A172 (cell line): ENCODE measurements around the gene ARHGAP1. TPM values are rescaled to one million over a fixed set of nuclear protein-coding genes. Genes with fewer than 3 reads are reported as not detected.
"Not testable (repeated sequence)": the region's sequence is repeated elsewhere in the genome, so short reads cannot be mapped to it uniquely, and the experiment has no call there.

Experiments
- DNase-seq: peaks from one replicate; pipeline ENCODE4 v3.0.0-alpha.2; 2015; ENCODE audit warnings: low spot score
- total RNA-seq: library from RNA; depleted of rRNA; stranded (reverse); fragments of >200 nt; shearing (Covaris generic); gene quantifications from 2 replicates; pipeline ENCODE4 v1.2.3, GENCODE V29; 2014

The ARHGAP1 gene
- total RNA-seq, 1 experiment from 2014 or later: 47.6 TPM

GRCh38 chr11:46723359-46723680 lies 22.9 kb upstream of the ARHGAP1 start:
- DNase-seq: no peak

- no peak for DNase-seq
Observed at GRCh38 chr11:46722566-46723358, 22.3 kb upstream of the ARHGAP1 start.

DNA sequence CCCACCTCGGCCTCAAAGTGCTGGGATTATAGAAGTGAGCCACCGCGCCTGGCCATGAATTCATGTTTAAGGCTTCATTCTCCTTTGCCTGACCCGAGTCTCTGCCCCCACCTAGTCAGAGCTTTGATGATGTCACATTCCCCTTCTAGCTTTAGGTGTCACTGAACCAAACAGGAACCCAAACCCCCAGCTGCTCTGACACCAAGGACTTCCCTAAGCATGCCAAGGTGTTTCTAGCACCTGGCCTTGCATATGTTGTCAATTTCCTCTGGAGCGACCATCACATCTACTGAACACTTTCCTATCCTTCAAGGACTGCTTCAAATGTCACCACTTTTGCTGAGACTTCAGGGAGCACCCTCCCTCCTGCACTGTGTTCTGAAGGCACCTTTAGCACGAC lies 20.9 kb upstream of the ARHGAP1 start:
- no peak for DNase-seq

DNA sequence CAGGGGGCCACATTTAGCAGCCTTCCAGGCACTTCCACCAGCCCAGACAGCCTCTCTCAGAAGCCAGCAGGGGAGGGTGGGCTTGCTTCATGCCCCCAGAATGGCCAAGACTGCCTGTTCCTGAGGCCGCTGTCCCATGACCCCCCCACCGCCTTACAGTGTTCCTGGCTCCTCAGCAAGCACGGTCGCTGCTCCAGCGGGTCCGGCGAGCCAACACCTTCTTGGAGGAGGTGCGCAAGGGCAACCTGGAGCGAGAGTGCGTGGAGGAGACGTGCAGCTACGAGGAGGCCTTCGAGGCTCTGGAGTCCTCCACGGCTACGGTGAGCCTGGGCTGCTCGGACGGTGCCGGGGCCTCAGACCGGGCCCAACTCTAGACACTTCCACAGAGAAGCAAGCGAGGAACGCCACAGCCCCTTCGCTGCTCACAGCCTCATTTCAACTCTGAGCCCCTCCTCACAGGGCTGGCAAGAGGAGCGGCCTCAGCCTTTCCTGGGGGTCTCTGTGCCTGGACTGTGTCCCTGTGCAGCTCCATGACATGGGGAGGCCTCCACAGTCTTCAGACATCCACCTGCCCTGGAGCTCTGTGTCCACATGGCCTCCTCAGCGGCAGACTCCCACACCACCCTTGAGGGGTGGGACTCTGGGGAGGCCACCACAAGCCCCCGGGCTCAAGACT lies 19.3 kb upstream of the ARHGAP1 start:
- DNase-seq: no peak

GRCh38 chr11:46719048-46719542 lies 18.7 kb upstream of the ARHGAP1 start, which contains the start of gene F2:
F2 (plus strand) TSS chr11:46719213; CDS start chr11:46719236, 23 bp downstream.
- DNase-seq: no peak

DNA sequence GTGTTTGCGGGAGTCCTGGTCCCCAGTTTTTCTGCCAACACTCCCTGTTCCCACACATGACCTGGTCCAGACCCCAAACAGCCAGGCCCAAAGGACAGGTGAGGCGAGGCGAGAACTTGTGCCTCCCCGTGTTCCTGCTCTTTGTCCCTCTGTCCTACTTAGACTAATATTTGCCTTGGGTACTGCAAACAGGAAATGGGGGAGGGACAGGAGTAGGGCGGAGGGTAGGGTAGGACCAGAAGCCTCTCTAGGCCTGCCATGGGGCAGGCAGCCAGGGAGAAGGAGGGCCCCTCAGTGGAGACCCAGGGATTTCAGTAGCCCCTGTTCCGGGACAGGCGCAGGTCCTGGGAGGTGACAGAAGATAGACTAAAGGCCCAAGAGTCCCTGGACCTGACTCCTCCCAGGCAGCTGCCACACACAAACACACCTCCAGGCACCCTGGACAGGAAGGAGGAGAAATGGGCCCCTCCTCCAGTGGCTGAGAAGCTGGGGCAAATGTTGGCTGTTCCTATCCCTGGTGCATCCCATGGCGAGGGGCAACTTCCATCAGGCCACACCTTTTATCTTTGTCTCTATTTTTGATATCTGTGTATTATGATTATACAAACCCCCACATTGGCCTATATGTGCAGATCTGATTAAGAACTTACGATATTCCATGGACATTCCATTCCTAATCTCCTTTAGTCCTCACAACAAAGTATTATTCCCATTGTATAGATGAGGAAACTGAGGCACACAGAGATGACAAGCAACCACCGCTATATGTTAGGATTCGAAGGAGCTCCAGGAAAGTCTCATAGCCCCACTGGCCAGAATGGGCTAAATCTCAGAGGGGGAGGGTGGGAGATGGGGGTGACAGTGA lies 18.0 kb upstream of the ARHGAP1 start:
- peak; percentile 37 for DNase-seq

- DNase-seq: not testable (repeated sequence)
Observed at GRCh38 chr11:46717825-46718154, 17.4 kb upstream of the ARHGAP1 start.

- DNase-seq: no peak
Observed at GRCh38 chr11:46712874-46713576, 12.6 kb upstream of the ARHGAP1 start.

DNA sequence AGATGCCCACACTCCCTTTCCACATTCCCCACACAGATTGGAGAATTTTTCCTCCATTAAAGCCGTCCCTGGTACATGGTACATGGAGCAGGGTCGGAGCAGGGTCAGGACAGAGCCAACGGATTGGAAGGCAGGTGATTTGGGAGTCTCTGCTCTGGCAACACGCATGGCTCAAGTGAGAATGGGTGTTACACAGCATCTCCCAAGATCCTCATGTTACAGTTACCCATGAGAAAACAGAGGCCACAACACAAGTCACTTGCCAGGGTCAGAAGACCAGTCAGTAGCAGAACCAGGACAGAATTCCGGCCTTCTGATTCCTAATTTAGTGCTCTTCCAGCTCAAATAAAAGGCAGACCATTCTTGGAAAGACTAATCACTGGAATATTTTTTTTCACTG lies 10.9 kb upstream of the ARHGAP1 start:
- DNase-seq: peak; percentile 34

DNA sequence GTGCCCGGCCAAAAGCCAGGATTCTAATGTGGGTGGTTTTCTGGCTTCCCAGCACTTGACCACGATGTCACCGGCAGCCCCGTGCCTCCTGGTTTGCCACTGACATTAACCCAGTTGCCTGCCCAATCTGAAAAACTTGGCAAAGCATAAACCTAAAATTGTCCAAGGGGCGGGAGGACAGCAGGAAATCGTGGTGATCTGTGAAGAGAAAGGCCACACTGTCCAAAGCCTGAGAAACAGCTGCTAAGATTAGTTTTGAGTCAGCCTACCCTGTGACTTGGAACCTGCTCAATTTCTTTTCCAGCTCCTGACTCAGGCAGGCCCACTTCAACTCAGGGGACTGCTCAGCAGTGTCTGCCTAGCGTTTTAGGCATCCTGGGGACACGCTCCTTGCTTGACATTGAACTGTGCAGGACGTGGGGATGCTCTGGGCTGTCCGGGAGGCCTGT lies 10.4 kb upstream of the ARHGAP1 start:
- peak; percentile 99 for DNase-seq

- peak; percentile 38 for DNase-seq
Observed at GRCh38 chr11:46709351-46709750, 8.9 kb upstream of the ARHGAP1 start.

- no peak for DNase-seq
Observed at GRCh38 chr11:46706886-46707285, 6.5 kb upstream of the ARHGAP1 start.

- DNase-seq: no peak
Observed at GRCh38 chr11:46705070-46705688, 4.8 kb upstream of the ARHGAP1 start.

- DNase-seq: no peak
Observed at GRCh38 chr11:46701078-46701654, 747 bp upstream of the ARHGAP1 start.

- DNase-seq: no peak
Observed at GRCh38 chr11:46698597-46698996, 1.8 kb downstream of the ARHGAP1 start.

GRCh38 chr11:46697723-46698122 lies 2.7 kb downstream of the ARHGAP1 start:
- no peak for DNase-seq

DNA sequence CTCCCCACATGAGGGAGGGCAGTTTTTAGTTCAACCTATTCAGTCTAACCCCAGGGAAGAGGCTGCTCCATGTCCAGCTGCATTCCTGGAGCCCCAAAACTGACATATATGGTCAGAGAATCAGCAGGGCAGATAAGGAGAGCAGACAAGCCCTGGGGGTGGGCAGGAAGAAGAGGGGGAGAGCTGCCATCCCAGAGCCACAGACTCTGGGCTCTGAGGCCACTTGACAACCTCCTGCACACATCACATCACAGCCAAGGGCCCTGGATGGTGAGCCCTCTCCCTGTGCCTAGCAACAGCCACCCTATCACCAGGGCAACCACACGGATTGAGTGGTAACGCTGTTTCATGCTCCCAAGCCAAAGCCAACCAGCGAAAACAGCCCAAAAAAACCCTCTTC lies 3.1 kb downstream of the ARHGAP1 start:
- DNase-seq: peak; percentile 38

- no peak for DNase-seq
Observed at GRCh38 chr11:46696212-46696558, 4.2 kb downstream of the ARHGAP1 start.

DNA sequence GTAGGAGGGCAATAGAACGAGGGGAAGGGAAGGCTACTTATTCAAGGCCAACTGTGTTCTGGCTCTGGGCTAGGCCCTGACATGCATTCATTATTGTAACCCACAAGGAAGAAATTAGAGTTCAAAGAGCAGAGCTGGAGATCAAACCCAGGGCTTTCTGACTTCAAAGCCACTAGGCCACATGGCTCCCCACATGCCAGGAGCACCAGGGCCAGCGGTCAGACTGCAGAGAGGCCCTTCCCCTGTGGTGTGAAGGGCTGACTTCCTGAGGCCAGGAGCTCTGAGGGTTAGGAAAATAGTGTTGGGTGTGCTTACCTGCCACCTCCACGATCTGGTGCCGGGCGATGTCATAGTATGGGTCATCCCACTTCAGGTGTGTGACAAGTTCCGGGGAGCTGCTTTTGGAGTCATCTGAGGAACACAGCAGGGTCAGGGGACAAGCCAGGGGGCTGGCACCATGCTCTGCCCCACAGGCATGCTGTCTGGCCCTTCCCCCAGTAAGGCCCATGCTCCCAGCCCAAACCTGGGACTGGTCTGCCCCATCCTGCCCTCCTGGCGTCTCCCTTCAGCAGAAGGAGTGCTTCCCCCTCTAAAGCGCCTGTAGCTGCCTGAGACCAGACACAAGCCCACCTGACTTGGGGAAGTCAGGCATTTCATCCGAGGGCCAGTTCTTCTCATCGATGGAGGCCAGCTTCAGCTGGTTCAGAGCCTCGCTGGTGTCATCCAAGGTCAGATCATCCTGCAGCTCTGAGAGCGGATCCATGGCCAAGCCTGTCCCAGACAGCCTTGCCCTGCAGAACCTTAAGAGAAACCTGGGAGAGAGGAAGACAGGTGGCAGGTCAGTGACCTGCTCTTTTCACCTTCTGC lies 4.8 kb downstream of the ARHGAP1 start:
- DNase-seq: no peak

DNA sequence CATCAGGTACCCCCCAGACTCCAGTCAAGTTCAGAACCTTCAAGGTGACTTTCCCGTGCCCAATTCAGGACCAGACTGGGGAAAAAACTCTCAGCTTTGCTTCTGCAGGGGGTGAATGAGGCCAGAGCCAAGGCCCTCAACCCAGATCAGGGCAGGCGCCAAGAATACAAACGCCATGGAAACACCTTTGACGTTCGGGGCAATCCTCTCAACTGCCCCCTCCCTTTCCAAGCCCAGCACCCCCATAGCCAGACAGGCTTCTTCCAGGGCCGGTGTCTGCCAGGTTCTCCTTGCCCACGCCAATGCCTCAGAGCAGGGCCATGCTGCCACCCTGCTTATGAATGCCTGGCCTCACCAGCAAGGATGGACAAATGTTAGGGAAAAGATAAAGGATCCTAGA lies 5.8 kb downstream of the ARHGAP1 start:
- DNase-seq: no peak
